ENCODE results near the gene SMARCAD1. TPM values are rescaled to one million over a fixed set of nuclear protein-coding genes. Genes with fewer than 3 reads are reported as not detected.

SMARCAD1 gene
- total RNA-seq, 1 donor from 2014 or later: 38.0 TPM

- no peaks in the 10 kb centered on the region for H3K36me3 ChIP-seq (ENCODE audit: control insufficient read depth, insufficient read depth, low read length)
- DNase-seq (ENCODE audit: low read depth): no peak
- no peak for TF ChIP-seq CTCF (IDR thresholded peaks at IDR 0.05; ENCODE audit: insufficient read depth, low read length, poor library complexity, severe bottlenecking)
- no peak overlapping the region for H3K4me3 ChIP-seq (ENCODE audit: low read depth, low read length)
- no peaks in the 10 kb centered on the region for H3K27me3 ChIP-seq (ENCODE audit: control insufficient read depth, insufficient read depth, low read length)
Measured at GRCh38 chr4:94325835-94326234, 118.2 kb downstream of the SMARCAD1 start.

GRCh38 chr4:94329933-94330332 lies 122.3 kb downstream of the SMARCAD1 start:
- Histone ChIP-seq H3K4me3 (ENCODE audit: low read depth, low read length) (no peak overlapping the region), H3K27me3 (ENCODE audit: control insufficient read depth, insufficient read depth, low read length) (no peaks in the 10 kb centered on the region), H3K36me3 (ENCODE audit: control insufficient read depth, insufficient read depth, low read length) (no peaks in the 10 kb centered on the region)
- no peak for DNase-seq (ENCODE audit: low read depth)
- no peak for TF ChIP-seq CTCF (IDR thresholded peaks at IDR 0.05; ENCODE audit: insufficient read depth, low read length, poor library complexity, severe bottlenecking)

GRCh38 chr4:94332983-94333590 lies 125.4 kb downstream of the SMARCAD1 start:
- H3K27me3 ChIP-seq (ENCODE audit: control insufficient read depth, insufficient read depth, low read length): no peaks in the 10 kb centered on the region
- H3K36me3 ChIP-seq (ENCODE audit: control insufficient read depth, insufficient read depth, low read length): no peaks in the 10 kb centered on the region
- peak; percentile 12 for TF ChIP-seq CTCF (IDR thresholded peaks at IDR 0.05; ENCODE audit: insufficient read depth, low read length, poor library complexity, severe bottlenecking)
- no peak overlapping the region for H3K4me3 ChIP-seq (ENCODE audit: low read depth, low read length)
- no peak for DNase-seq (ENCODE audit: low read depth)

- Histone ChIP-seq H3K4me3 (ENCODE audit: low read depth, low read length) (no peak overlapping the region), H3K36me3 (ENCODE audit: control insufficient read depth, insufficient read depth, low read length) (no peaks in the 10 kb centered on the region), H3K27me3 (ENCODE audit: control insufficient read depth, insufficient read depth, low read length) (no peaks in the 10 kb centered on the region)
- no peak for TF ChIP-seq CTCF (IDR thresholded peaks at IDR 0.05; ENCODE audit: insufficient read depth, low read length, poor library complexity, severe bottlenecking)
- DNase-seq (ENCODE audit: low read depth): no peak
Measured at GRCh38 chr4:94333866-94334265, 126.2 kb downstream of the SMARCAD1 start.

- DNase-seq (ENCODE audit: low read depth): no peak
- no peaks in the 10 kb centered on the region for H3K36me3 ChIP-seq (ENCODE audit: control insufficient read depth, insufficient read depth, low read length)
Measured at GRCh38 chr4:94334476-94334875, 126.8 kb downstream of the SMARCAD1 start.

More at GRCh38 chr4:94334476-94334875, 126.8 kb downstream of the SMARCAD1 start:
- TF ChIP-seq CTCF (IDR thresholded peaks at IDR 0.05; ENCODE audit: insufficient read depth, low read length, poor library complexity, severe bottlenecking): no peak
- Histone ChIP-seq H3K27me3 (ENCODE audit: control insufficient read depth, insufficient read depth, low read length) (no peaks in the 10 kb centered on the region), H3K4me3 (ENCODE audit: low read depth, low read length) (no peak overlapping the region)

All from kidney epithelial cell (primary cell).